HG02588 (cell line): ENCODE results near the gene ACTMAP.
A peak's percentile ranks its signal among the peaks of the same experiment; 100 is the strongest.

Experiments used
- ATAC-seq: cut with Tn5 transposase; IDR thresholded peaks from one replicate; pipeline ENCODE4 v1.9.1; 2021; ENCODE audit warnings: mild to moderate bottlenecking, moderate library complexity; ENCODE audit not compliant: unreplicated experiment

ACTMAP gene

GRCh38 chr19:40721936-40722661 lies 28.2 kb downstream of the ACTMAP start:
- no peak for ATAC-seq

- no peak for ATAC-seq
Observed at GRCh38 chr19:40721140-40721486, 29.2 kb downstream of the ACTMAP start.

GRCh38 chr19:40719414-40719894 lies 30.8 kb downstream of the ACTMAP start:
- ATAC-seq: no peak

GRCh38 chr19:40718774-40719391 lies 31.4 kb downstream of the ACTMAP start:
- no peak for ATAC-seq

GRCh38 chr19:40717880-40718773 lies 32.1 kb downstream of the ACTMAP start:
- no peak for ATAC-seq

- ATAC-seq: no peak
Observed at GRCh38 chr19:40717325-40717879, 32.9 kb downstream of the ACTMAP start.

GRCh38 chr19:40716482-40717324 lies 33.6 kb downstream of the ACTMAP start, which contains the start of the genes COQ8B and ITPKC:
TSS of gene COQ8B (minus strand) at chr19:40716886. CDS start at chr19:40714632, 2,254 bp downstream.
TSS of gene ITPKC (plus strand) at chr19:40717112. CDS start at chr19:40717136, 24 bp downstream.
- ATAC-seq: peak; percentile 66

GRCh38 chr19:40716031-40716481 lies 34.2 kb downstream of the ACTMAP start:
- no peak for ATAC-seq

GRCh38 chr19:40714441-40715299 lies 35.6 kb downstream of the ACTMAP start:
- ATAC-seq: peak; percentile 47

- no peak for ATAC-seq
Observed at GRCh38 chr19:40713939-40714338, 36.3 kb downstream of the ACTMAP start.

GRCh38 chr19:40709817-40710216 lies 40.5 kb downstream of the ACTMAP start:
- ATAC-seq: no peak

- no peak for ATAC-seq
Observed at GRCh38 chr19:40707615-40708014, 42.7 kb downstream of the ACTMAP start.

GRCh38 chr19:40705950-40706619 lies 44.2 kb downstream of the ACTMAP start:
- ATAC-seq: no peak

GRCh38 chr19:40705362-40705651 lies 45.0 kb downstream of the ACTMAP start:
- ATAC-seq: no peak

GRCh38 chr19:40704491-40705361 lies 45.6 kb downstream of the ACTMAP start:
- ATAC-seq: no peak

GRCh38 chr19:40703029-40703755 lies 47.1 kb downstream of the ACTMAP start:
- no peak for ATAC-seq
